ENCODE data around the gene TTYH1. TPM values are rescaled to one million over a fixed set of nuclear protein-coding genes. Genes with fewer than 3 reads are reported as not detected.

Gene TTYH1
- total and polyA plus RNA-seq, 2 donors (not counting 3 experiments of a cell fraction or from before 2014, with no cell fraction given) = not detected

- Histone ChIP-seq H3K9ac (replicated peaks; ENCODE audit: extremely low read depth, insufficient read depth, low read length) (no peak overlapping the region), H3K4me2 (ENCODE audit: insufficient read depth, low read length) (no peak overlapping the region), H3K36me3 (ENCODE audit: control insufficient read depth in 2 of 2, extremely low read depth in 1 of 2, insufficient read depth in 2 of 2, low read length in 2 of 2) (no peaks in the 10 kb centered on the region), H3K27me3 (ENCODE audit: control insufficient read depth in 2 of 2, insufficient read depth in 2 of 2, low read length in 2 of 2) (peaks cover 25 to 34% of the 10 kb centered on the region in 2 experiments), H2AFZ (ENCODE audit: low read depth, low read length) (no peak overlapping the region), H3K27ac (ENCODE audit: insufficient read depth, low read depth, low read length) (no peak overlapping the region), H3K4me3 (replicated peaks in 1 of 3; ENCODE audit: insufficient read depth in 1 of 3, low read depth in 1 of 3, low read length in 3 of 3) (no peak overlapping the region), H3K4me1 (ENCODE audit: control insufficient read depth, extremely low read depth, insufficient read depth, low read length) (no peaks in the 10 kb centered on the region), H3K9me3 (replicated peaks; ENCODE audit: control insufficient read depth, insufficient read depth, low read length) (no peaks in the 10 kb centered on the region), H3K79me2 (ENCODE audit: control insufficient read depth, insufficient read depth, low read length) (no peaks in the 10 kb centered on the region), H4K20me1 (replicated peaks; ENCODE audit: control insufficient read depth, extremely low read depth, insufficient read depth, low read length) (no peaks in the 10 kb centered on the region), H3K9me1 (replicated peaks; ENCODE audit: control insufficient read depth, extremely low read depth, insufficient read depth, low read length) (no peaks in the 10 kb centered on the region)
- dilution Hi-C loops (cut with MboI; ENCODE audit: extremely low pct_ligation_motif_present, low sequenced_read_pairs) (no loop called here), intact Hi-C loops (cut with micrococcal nuclease) (no loop called here)
- FAIRE-seq (no peak), DNase-seq (ENCODE audit: low read depth, low spot score) (no peak)
- BruUV-seq (replicated peaks) = no TSS peak
- TF ChIP-seq POLR2A (IDR thresholded peaks at IDR 0.05; ENCODE audit: low read depth, low read length) = no peak
- no peak for TF ChIP-seq EZH2 (IDR thresholded peaks at IDR 0.05; ENCODE audit: borderline replicate concordance, low read depth, low read length, severe bottlenecking)
- ChIA-PET CTCF (interaction anchor here (1.3 kb wide), 1 partner anchor 30 kb away, joined by 4 read pairs; no protein-coding TSS in a partner anchor), POLR2A (no interaction called here)
Measured at GRCh38 chr19:54421521-54421920, 6.3 kb downstream of the TTYH1 start.

GRCh38 chr19:54422136-54422535, 6.9 kb downstream of the TTYH1 start:
- DNase-seq (ENCODE audit: low read depth, low spot score) (no peak), FAIRE-seq (no peak)
- no TSS peak for BruUV-seq (replicated peaks)
- Histone ChIP-seq H3K27me3 (ENCODE audit: control insufficient read depth in 2 of 2, insufficient read depth in 2 of 2, low read length in 2 of 2) (peaks cover 24 to 29% of the 10 kb centered on the region in 2 experiments), H4K20me1 (replicated peaks; ENCODE audit: control insufficient read depth, extremely low read depth, insufficient read depth, low read length) (no peaks in the 10 kb centered on the region), H3K9me3 (replicated peaks; ENCODE audit: control insufficient read depth, insufficient read depth, low read length) (no peaks in the 10 kb centered on the region), H3K4me3 (replicated peaks in 1 of 3; ENCODE audit: insufficient read depth in 1 of 3, low read depth in 1 of 3, low read length in 3 of 3) (no peak overlapping the region), H3K79me2 (ENCODE audit: control insufficient read depth, insufficient read depth, low read length) (no peaks in the 10 kb centered on the region), H3K27ac (ENCODE audit: insufficient read depth, low read depth, low read length) (no peak overlapping the region), H3K4me1 (ENCODE audit: control insufficient read depth, extremely low read depth, insufficient read depth, low read length) (no peaks in the 10 kb centered on the region), H3K9ac (replicated peaks; ENCODE audit: extremely low read depth, insufficient read depth, low read length) (no peak overlapping the region), H3K9me1 (replicated peaks; ENCODE audit: control insufficient read depth, extremely low read depth, insufficient read depth, low read length) (no peaks in the 10 kb centered on the region), H3K36me3 (ENCODE audit: control insufficient read depth in 2 of 2, extremely low read depth in 1 of 2, insufficient read depth in 2 of 2, low read length in 2 of 2) (no peaks in the 10 kb centered on the region), H2AFZ (ENCODE audit: low read depth, low read length) (no peak overlapping the region), H3K4me2 (ENCODE audit: insufficient read depth, low read length) (no peak overlapping the region)
- CTCF ChIA-PET = interaction anchor here (1.3 kb wide), 1 partner anchor 31 kb away, joined by 4 read pairs; no protein-coding TSS in a partner anchor
- dilution Hi-C loops (cut with MboI; ENCODE audit: extremely low pct_ligation_motif_present, low sequenced_read_pairs) = no loop called here
- POLR2A ChIA-PET = no interaction called here
- no peak for TF ChIP-seq JUN (IDR thresholded peaks at IDR 0.05; ENCODE audit: borderline replicate concordance, insufficient read depth, insufficient read length, low read depth)
- no peak for TF ChIP-seq FOS (IDR thresholded peaks at IDR 0.05; ENCODE audit: borderline replicate concordance, insufficient read depth, low read length)
- intact Hi-C loops (cut with micrococcal nuclease) = no loop called here
